ENCODE data around the gene METTL25. TPM values are rescaled to one million over a fixed set of nuclear protein-coding genes. Genes with fewer than 3 reads are reported as not detected.

Gene METTL25
- total RNA-seq, 1 experiment from 2014 or later, result 9.1 TPM

- Histone ChIP-seq H3K9me3 (replicated peaks) (no peaks in the 10 kb centered on the region; the same call in 1 of the 2 replicates), H3K27ac (no peak overlapping the region), H3K4me3 (no peak overlapping the region), H3K36me3 (no peaks in the 10 kb centered on the region), H3K4me1 (peaks cover 5% of the 10 kb centered on the region), H3K27me3 (no peaks in the 10 kb centered on the region)
- no peak for DNase-seq
These were observed 66.9 kb downstream of the METTL25 start for GRCh38 chr12:82425241-82425640.

- no peak overlapping the region for H3K27ac ChIP-seq
These were observed 67.8 kb downstream of the METTL25 start for GRCh38 chr12:82426081-82426480.

GRCh38 chr12:82426586-82426985 lies 68.3 kb downstream of the METTL25 start:
- Histone ChIP-seq H3K36me3 (no peaks in the 10 kb centered on the region), H3K27me3 (no peaks in the 10 kb centered on the region), H3K9me3 (replicated peaks) (no peaks in the 10 kb centered on the region; the same call in 1 of the 2 replicates), H3K4me3 (no peak overlapping the region), H3K27ac (no peak overlapping the region), H3K4me1 (peaks cover 12% of the 10 kb centered on the region)
- DNase-seq, result no peak

More at GRCh38 chr12:82426081-82426480, 67.8 kb downstream of the METTL25 start:
- H3K4me3 ChIP-seq, result no peak overlapping the region
- no peaks in the 10 kb centered on the region for H3K27me3 ChIP-seq
- peaks cover 12% of the 10 kb centered on the region for H3K4me1 ChIP-seq
- no peak for DNase-seq
- no peaks in the 10 kb centered on the region; the same call in 1 of the 2 replicates for H3K9me3 ChIP-seq (replicated peaks)
- H3K36me3 ChIP-seq, result no peaks in the 10 kb centered on the region

GRCh38 chr12:82430541-82431145 lies 72.3 kb downstream of the METTL25 start:
- Histone ChIP-seq H3K36me3 (no peaks in the 10 kb centered on the region), H3K9me3 (replicated peaks) (no peaks in the 10 kb centered on the region; the same call in 1 of the 2 replicates), H3K27me3 (no peaks in the 10 kb centered on the region), H3K27ac (0 out of 2 replicates have a peak overlapping the region, but pooled peaks have one; percentile 7), H3K4me3 (no peak overlapping the region), H3K4me1 (peaks cover 9% of the 10 kb centered on the region)
- DNase-seq, result peak in 1 of 2 experiments; percentile 12

GRCh38 chr12:82434392-82434911 lies 76.1 kb downstream of the METTL25 start:
- Histone ChIP-seq H3K36me3 (no peaks in the 10 kb centered on the region), H3K9me3 (replicated peaks) (no peaks in the 10 kb centered on the region; the same call in 1 of the 2 replicates), H3K27me3 (no peaks in the 10 kb centered on the region), H3K4me3 (no peak overlapping the region), H3K4me1 (peaks cover 19% of the 10 kb centered on the region), H3K27ac (no peak overlapping the region)
- DNase-seq, result no peak

GRCh38 chr12:82436354-82436753 lies 78.0 kb downstream of the METTL25 start:
- no peak overlapping the region for H3K4me3 ChIP-seq
- no peak overlapping the region for H3K27ac ChIP-seq
- DNase-seq, result peak in 1 of 2 experiments; percentile 15
- H3K9me3 ChIP-seq (replicated peaks), result no peaks in the 10 kb centered on the region
- no peaks in the 10 kb centered on the region for H3K36me3 ChIP-seq
- peaks cover 9% of the 10 kb centered on the region for H3K4me1 ChIP-seq
- no peaks in the 10 kb centered on the region for H3K27me3 ChIP-seq

GRCh38 chr12:82437744-82438143 lies 79.4 kb downstream of the METTL25 start:
- Histone ChIP-seq H3K4me1 (peaks cover 9% of the 10 kb centered on the region), H3K27me3 (no peaks in the 10 kb centered on the region), H3K4me3 (no peak overlapping the region), H3K27ac (no peak overlapping the region), H3K9me3 (replicated peaks) (no peaks in the 10 kb centered on the region), H3K36me3 (no peaks in the 10 kb centered on the region)
- DNase-seq, result no peak

GRCh38 chr12:82438356-82438755 lies 80.0 kb downstream of the METTL25 start:
- H3K4me3 ChIP-seq, result no peak overlapping the region
- H3K4me1 ChIP-seq, result peaks cover 9% of the 10 kb centered on the region
- no peaks in the 10 kb centered on the region for H3K27me3 ChIP-seq
- H3K36me3 ChIP-seq, result no peaks in the 10 kb centered on the region
- H3K9me3 ChIP-seq (replicated peaks), result no peaks in the 10 kb centered on the region
- no peak for DNase-seq
- no peak overlapping the region for H3K27ac ChIP-seq

GRCh38 chr12:82440885-82441284 lies 82.6 kb downstream of the METTL25 start:
- Histone ChIP-seq H3K36me3 (no peaks in the 10 kb centered on the region; the same call in 1 of the 2 replicates), H3K9me3 (replicated peaks) (no peaks in the 10 kb centered on the region), H3K4me1 (peaks cover 9% of the 10 kb centered on the region), H3K27ac (no peak overlapping the region), H3K4me3 (no peak overlapping the region), H3K27me3 (no peaks in the 10 kb centered on the region)
- DNase-seq, result no peak

GRCh38 chr12:82448911-82449578 lies 90.7 kb downstream of the METTL25 start:
- Histone ChIP-seq H3K27me3 (no peaks in the 10 kb centered on the region), H3K27ac (no peak overlapping the region), H3K36me3 (0 out of 2 replicates have a peak, but pooled peaks cover 2% of the 10 kb centered on the region), H3K4me1 (no peaks in the 10 kb centered on the region), H3K4me3 (no peak overlapping the region), H3K9me3 (replicated peaks) (no peaks in the 10 kb centered on the region)
- DNase-seq, result no peak

- no peak for DNase-seq
- no peak overlapping the region for H3K27ac ChIP-seq
- no peaks in the 10 kb centered on the region for H3K36me3 ChIP-seq
- no peaks in the 10 kb centered on the region for H3K4me1 ChIP-seq
- no peak overlapping the region for H3K4me3 ChIP-seq
- no peaks in the 10 kb centered on the region for H3K9me3 ChIP-seq (replicated peaks)
- no peaks in the 10 kb centered on the region for H3K27me3 ChIP-seq
These were observed 98.3 kb downstream of the METTL25 start for GRCh38 chr12:82456633-82457032.

- DNase-seq, result no peak
- H3K36me3 ChIP-seq, result no peaks in the 10 kb centered on the region
- H3K4me1 ChIP-seq, result no peaks in the 10 kb centered on the region
- no peak overlapping the region for H3K27ac ChIP-seq
- H3K4me3 ChIP-seq, result no peak overlapping the region
- H3K27me3 ChIP-seq, result no peaks in the 10 kb centered on the region
- H3K9me3 ChIP-seq (replicated peaks), result no peaks in the 10 kb centered on the region
These were observed 99.8 kb downstream of the METTL25 start for GRCh38 chr12:82458101-82458500.

GRCh38 chr12:82461393-82461792 lies 103.1 kb downstream of the METTL25 start:
- Histone ChIP-seq H3K27me3 (no peaks in the 10 kb centered on the region), H3K4me3 (no peak overlapping the region), H3K4me1 (no peaks in the 10 kb centered on the region), H3K9me3 (replicated peaks) (no peaks in the 10 kb centered on the region), H3K36me3 (no peaks in the 10 kb centered on the region), H3K27ac (no peak overlapping the region)
- DNase-seq, result no peak

- Histone ChIP-seq H3K27me3 (no peaks in the 10 kb centered on the region), H3K9me3 (replicated peaks) (no peaks in the 10 kb centered on the region), H3K4me1 (no peaks in the 10 kb centered on the region), H3K4me3 (no peak overlapping the region), H3K36me3 (no peaks in the 10 kb centered on the region), H3K27ac (no peak overlapping the region)
- DNase-seq, result no peak
These were observed 103.5 kb downstream of the METTL25 start for GRCh38 chr12:82461836-82462235.

GRCh38 chr12:82468563-82468962 lies 110.2 kb downstream of the METTL25 start:
- no peaks in the 10 kb centered on the region for H3K27me3 ChIP-seq
- DNase-seq, result no peak
- H3K9me3 ChIP-seq (replicated peaks), result no peaks in the 10 kb centered on the region
- no peak overlapping the region for H3K4me3 ChIP-seq
- no peaks in the 10 kb centered on the region for H3K4me1 ChIP-seq
- H3K27ac ChIP-seq, result no peak overlapping the region
- H3K36me3 ChIP-seq, result no peaks in the 10 kb centered on the region
